ENCODE data around the gene FAM120C. TPM values are rescaled to one million over a fixed set of nuclear protein-coding genes. Genes with fewer than 3 reads are reported as not detected.

FAM120C gene
- total RNA-seq, 4 donors from 2014 or later: 7.0 to 12.4 (median 10.2) TPM

DNA sequence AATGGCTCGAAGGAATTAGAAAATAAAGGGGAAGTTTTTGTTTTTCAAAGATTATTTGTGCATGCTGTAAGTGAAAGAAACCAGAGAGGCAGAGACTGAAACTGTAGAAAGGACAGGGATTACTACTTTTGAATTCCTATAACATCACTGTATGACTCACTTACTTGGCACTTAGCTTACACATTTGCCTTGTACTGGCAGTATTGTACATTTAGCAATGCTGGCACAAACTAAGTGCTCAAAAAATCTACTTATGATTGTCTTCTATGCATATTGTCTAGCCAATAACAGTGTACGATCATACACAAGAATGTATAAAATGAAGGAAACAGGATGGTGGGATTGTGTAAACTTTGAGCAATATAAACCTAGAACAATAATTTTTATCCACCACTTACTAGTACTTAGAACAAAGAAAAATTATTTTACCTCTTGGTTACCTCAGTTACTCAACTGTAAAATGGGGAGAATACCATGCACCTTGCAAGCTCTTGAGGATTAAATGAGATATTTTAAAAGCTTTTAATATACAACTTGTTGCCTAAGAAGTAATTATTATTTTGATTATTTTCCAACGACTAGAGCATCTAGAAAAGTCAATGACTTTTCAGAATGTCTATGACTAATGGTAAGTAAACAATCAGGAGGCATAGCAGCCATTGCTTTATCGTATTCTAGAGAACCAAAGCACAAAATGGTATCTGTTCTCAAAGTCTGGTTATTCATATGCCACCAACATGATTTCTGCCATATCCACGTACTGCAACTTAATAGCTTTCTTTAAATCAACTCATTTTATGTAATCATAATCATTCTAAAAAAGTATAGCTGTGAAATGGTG lies 4.7 kb downstream of the FAM120C start:
- TF ChIP-seq, protein P1, sequence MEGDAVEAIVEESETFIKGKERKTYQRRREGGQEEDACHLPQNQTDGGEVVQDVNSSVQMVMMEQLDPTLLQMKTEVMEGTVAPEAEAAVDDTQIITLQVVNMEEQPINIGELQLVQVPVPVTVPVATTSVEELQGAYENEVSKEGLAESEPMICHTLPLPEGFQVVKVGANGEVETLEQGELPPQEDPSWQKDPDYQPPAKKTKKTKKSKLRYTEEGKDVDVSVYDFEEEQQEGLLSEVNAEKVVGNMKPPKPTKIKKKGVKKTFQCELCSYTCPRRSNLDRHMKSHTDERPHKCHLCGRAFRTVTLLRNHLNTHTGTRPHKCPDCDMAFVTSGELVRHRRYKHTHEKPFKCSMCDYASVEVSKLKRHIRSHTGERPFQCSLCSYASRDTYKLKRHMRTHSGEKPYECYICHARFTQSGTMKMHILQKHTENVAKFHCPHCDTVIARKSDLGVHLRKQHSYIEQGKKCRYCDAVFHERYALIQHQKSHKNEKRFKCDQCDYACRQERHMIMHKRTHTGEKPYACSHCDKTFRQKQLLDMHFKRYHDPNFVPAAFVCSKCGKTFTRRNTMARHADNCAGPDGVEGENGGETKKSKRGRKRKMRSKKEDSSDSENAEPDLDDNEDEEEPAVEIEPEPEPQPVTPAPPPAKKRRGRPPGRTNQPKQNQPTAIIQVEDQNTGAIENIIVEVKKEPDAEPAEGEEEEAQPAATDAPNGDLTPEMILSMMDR (IDR thresholded peaks at IDR 0.05; ENCODE audit: low read depth): no peak

DNA sequence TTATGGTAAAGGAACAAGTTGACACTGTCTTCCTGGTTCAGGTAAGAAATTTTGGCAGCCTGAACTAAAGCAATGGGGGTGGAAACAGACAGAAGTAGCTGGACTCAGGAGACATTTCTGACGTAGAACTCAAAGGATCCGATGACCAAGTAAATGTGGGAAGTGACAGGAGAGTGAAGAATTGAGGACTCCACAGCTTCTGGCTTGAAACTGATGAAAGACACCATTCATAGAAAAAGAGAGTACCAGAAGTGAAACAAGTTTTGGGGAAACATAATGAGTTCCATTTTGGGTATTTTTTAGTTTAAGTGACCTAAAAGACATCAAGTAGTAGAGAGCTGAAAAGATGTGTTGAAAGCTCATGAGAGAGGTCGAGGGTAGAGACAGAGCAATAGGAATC lies 5.7 kb downstream of the FAM120C start:
- TF ChIP-seq, protein P1 (IDR thresholded peaks at IDR 0.05; ENCODE audit: low read depth): no peak

DNA sequence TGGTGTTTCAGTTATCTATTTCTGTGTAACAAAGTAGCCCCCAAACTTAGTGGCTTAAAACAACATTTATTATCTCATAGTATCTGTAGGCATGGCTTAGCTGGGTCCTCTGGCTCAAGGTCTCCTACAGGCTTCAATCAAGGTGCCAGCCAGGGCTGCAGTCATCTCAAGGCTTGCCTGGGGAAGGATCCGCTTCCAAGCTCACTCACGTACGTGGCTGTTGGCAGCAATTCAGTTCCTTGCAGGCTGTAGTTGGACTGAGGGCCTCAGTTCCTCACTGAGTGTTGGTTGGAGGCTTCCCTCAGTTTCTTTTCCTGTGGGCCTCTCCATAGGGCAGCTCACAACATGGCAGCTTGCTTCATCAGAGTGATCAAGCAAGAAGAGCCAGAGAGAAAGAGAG lies 9.3 kb downstream of the FAM120C start:
- TF ChIP-seq, protein P1 (IDR thresholded peaks at IDR 0.05; ENCODE audit: low read depth): no peak

DNA sequence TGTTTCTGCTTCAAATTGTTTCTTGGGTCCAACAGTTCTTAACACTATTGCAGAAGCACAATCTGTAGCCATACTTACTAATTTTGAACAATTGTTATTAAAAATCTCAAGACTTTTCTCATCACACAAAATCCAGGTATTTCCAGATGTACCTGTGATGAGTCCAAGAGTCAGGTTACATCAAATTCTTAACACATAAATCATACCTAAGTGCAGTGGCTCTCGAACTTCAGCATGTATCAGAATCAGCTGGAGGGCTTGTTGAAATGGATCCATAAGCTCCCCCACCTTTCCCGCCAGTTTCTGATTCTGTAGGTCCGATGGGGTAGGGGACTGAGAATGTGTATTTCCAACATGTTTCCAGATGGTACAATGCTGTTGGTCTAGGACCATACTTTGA lies 10.6 kb downstream of the FAM120C start:
- TF ChIP-seq, protein P1 (IDR thresholded peaks at IDR 0.05; ENCODE audit: low read depth): no peak

DNA sequence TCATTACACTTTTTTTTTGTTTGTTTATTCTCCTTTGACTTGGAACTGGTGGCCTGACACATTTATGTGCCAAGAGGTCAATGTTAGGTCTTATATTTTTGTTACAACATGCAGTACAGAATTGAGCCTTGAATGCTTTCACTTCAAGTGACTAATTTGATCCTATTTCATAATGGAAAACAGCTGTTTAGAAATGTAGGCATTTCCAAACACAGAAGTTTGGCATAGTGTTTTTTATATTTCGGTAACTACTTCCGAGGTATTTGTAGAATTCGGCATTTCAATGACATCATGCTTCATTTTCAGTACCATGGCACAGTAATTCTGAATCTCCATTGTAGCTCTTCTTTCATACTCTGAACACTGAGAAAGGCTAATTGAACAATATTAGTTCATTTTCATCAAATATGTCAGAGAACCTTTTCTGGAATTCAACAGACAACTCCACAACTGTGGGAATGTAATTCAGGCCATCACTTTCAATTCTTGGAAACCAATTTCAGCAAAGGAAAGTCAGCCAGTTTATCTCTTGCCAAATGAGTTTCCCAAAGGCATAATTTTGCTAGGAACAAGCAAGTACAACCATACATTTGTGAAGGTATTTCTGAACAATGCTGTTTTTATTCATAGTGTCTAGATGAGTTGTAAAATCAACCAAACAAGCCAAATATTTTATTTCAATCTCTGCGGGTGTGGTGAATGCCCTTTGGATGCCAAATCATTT lies 11.4 kb downstream of the FAM120C start:
- TF ChIP-seq, protein P1 (IDR thresholded peaks at IDR 0.05; ENCODE audit: low read depth): no peak

DNA sequence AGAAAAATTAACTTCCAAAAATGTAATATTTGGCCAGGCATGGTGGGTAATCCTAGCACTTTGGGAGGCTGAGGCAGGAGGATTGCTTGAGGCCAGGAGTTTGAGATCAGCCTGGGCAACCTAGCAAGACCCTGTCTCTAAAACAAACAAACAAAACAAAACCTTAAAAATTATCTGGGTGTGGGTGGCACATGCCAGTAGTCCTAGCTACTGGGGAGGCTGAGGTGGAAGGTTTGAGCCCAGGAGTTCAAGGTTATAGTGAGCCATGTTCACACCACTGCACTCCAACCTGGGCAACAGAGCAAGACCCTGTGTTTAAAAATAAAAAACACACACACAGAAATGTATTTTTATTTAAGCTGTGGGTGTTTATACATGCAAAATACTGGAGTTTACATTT lies 12.0 kb downstream of the FAM120C start:
- TF ChIP-seq, protein P1 (IDR thresholded peaks at IDR 0.05; ENCODE audit: low read depth): no peak

DNA sequence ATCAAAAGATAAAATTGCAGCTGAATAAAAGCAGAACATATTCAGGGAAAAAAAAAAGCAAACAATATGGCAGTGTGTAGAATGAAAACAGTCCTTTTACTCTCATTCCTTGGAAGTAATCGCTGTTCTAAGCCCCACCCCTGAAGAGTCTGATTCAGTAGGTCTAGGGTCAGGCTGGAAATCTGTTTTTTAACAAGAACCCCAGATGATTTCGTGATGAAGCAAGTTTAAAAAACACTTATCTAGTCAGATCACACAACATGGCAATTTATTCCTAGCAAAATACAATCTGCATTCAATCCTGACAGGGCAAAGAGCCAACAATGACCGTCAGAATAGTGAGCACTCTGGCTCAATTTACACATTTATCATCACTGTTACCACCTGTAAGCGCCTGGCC lies 16.1 kb downstream of the FAM120C start:
- TF ChIP-seq, protein P1 (IDR thresholded peaks at IDR 0.05; ENCODE audit: low read depth): no peak

Measured in subcutaneous adipose tissue (tissue), 4 donors.